Stimulated activated CD8-positive, alpha-beta memory T cell treated with anti-CD3 and anti-CD28 coated beads, Interleukin-7, amount 100 ng/mL, for 24 hours (primary cell): ENCODE results near the gene LSAMP.

ENCODE experiments used
- DNase-seq: peaks from one replicate; pipeline ENCODE4 v3.0.0-alpha.2; 2020; ENCODE audit warnings: low read depth

The LSAMP gene

GRCh38 chr3:116018646-116019045 is 426.6 kb downstream of the LSAMP start:
- DNase-seq: no peak

GRCh38 chr3:116015931-116016330 is 429.4 kb downstream of the LSAMP start:
- no peak for DNase-seq

GRCh38 chr3:116007000-116007399 is 438.3 kb downstream of the LSAMP start:
- no peak for DNase-seq

- DNase-seq: no peak
Measured at GRCh38 chr3:116005404-116005803, 439.9 kb downstream of the LSAMP start.

GRCh38 chr3:116002235-116002634 is 443.1 kb downstream of the LSAMP start:
- no peak for DNase-seq

- no peak for DNase-seq
Measured at GRCh38 chr3:116001151-116001621, 444.1 kb downstream of the LSAMP start.

- no peak for DNase-seq
Measured at GRCh38 chr3:116000311-116000710, 445.0 kb downstream of the LSAMP start.

GRCh38 chr3:115999613-116000012 is 445.7 kb downstream of the LSAMP start:
- no peak for DNase-seq

- no peak for DNase-seq
Measured at GRCh38 chr3:115999001-115999585, 446.2 kb downstream of the LSAMP start.

GRCh38 chr3:115996420-115997108 is 448.7 kb downstream of the LSAMP start:
- DNase-seq: no peak

- DNase-seq: no peak
Measured at GRCh38 chr3:115990669-115991068, 454.6 kb downstream of the LSAMP start.

- DNase-seq: no peak
Measured at GRCh38 chr3:115989684-115990421, 455.4 kb downstream of the LSAMP start.

GRCh38 chr3:115986555-115987207 is 458.6 kb downstream of the LSAMP start:
- DNase-seq: no peak

GRCh38 chr3:115982629-115983028 is 462.7 kb downstream of the LSAMP start:
- DNase-seq: no peak

- no peak for DNase-seq
Measured at GRCh38 chr3:115982108-115982507, 463.2 kb downstream of the LSAMP start.

GRCh38 chr3:115980709-115981108 is 464.6 kb downstream of the LSAMP start:
- DNase-seq: no peak

- no peak for DNase-seq
Measured at GRCh38 chr3:115977866-115978265, 467.4 kb downstream of the LSAMP start.

- no peak for DNase-seq
Measured at GRCh38 chr3:115975796-115976195, 469.5 kb downstream of the LSAMP start.

GRCh38 chr3:115975353-115975752 is 469.9 kb downstream of the LSAMP start:
- DNase-seq: no peak

GRCh38 chr3:115974940-115975339 is 470.3 kb downstream of the LSAMP start:
- no peak for DNase-seq

GRCh38 chr3:115968871-115969270 is 476.4 kb downstream of the LSAMP start:
- DNase-seq: no peak

- no peak for DNase-seq
Measured at GRCh38 chr3:115961380-115961779, 483.9 kb downstream of the LSAMP start.

GRCh38 chr3:115960799-115961198 is 484.5 kb downstream of the LSAMP start:
- DNase-seq: no peak
